B cell (primary cell): ENCODE measurements around the gene PLEKHH3. TPM values are rescaled to one million over a fixed set of nuclear protein-coding genes. Genes with fewer than 3 reads are reported as not detected.
A peak's percentile ranks its signal among the peaks of the same experiment; 100 is the strongest.

Source experiments
- ATAC-seq: fragments of 200-7000 bp; cut with Tn5 transposase; one replicate; pipeline ENCODE4 v1.10.0; 2021; ENCODE audit warnings: low read depth, mild to moderate bottlenecking, moderate number of reproducible peaks, moderate library complexity
- CTCF ChIA-PET: fragments of 350-600 bp; sonication (Branson Sonifier 250); formaldehyde crosslinking; loops from one replicate; lab custom pipeline; 2021; ENCODE audit warnings: antibody characterized with exemption, inconsistent platforms; lab: Charles Lee
- POLR2A ChIA-PET: fragments of 350-600 bp; sonication (Branson Sonifier 250); formaldehyde crosslinking; loops from one replicate; lab custom pipeline; 2021; ENCODE audit warnings: antibody characterized with exemption; lab: Charles Lee
- DNase-seq: peaks from one replicate; pipeline ENCODE4 v3.0.0; 2013
- H2AFZ ChIP-seq: 2 replicates; pipeline ENCODE4 v1.6.1; 2012; ENCODE audit warnings: mild to moderate bottlenecking, low read depth, low read length; ENCODE audit not compliant: insufficient read depth, poor library complexity, severe bottlenecking
- H3K27ac ChIP-seq, 2 donors: 1 replicate in 1 of 2; 2 replicates in 1 of 2; pipeline ENCODE4 v1.5.1; 2012 to 2013; ENCODE audit warnings: low read length in 2 of 2, mild to moderate bottlenecking in 2 of 2, moderate library complexity in 1 of 2
- H3K27me3 ChIP-seq, 4 experiments: fragments of 200-600 bp in 1 of 4; sonication (generic) in 1 of 4; replicated peaks in 1 of 4; 1 replicate in 2 of 4; 2 replicates in 2 of 4; pipeline versions ENCODE4 v1.6.1 to v1.7.0; 2013 to 2016; ENCODE audit warnings: low read length in 3 of 4, mild to moderate bottlenecking in 2 of 4, mixed read lengths in 1 of 4, moderate library complexity in 1 of 4; ENCODE audit not compliant: insufficient read depth in 4 of 4, control insufficient read depth in 3 of 4; ENCODE audit errors: control extremely low read depth in 1 of 4
- H3K36me3 ChIP-seq, 2 experiments: replicated peaks in 1 of 2; 1 replicate in 1 of 2; 2 replicates in 1 of 2; pipeline versions ENCODE4 v1.6.1 to v1.7.1; 2013; ENCODE audit warnings: low read length in 1 of 2; ENCODE audit not compliant: insufficient read depth in 2 of 2, control insufficient read depth in 1 of 2; ENCODE audit errors: control extremely low read depth in 1 of 2, extremely low read depth in 1 of 2
- H3K4me1 ChIP-seq, 2 donors: fragments of 200-600 bp in 1 of 2; sonication (generic) in 1 of 2; 1 replicate in 1 of 2; 2 replicates in 1 of 2; pipeline versions ENCODE4 v1.5.1 to v1.6.1; 2013 to 2017; ENCODE audit warnings: low read length in 2 of 2; ENCODE audit not compliant: control insufficient read depth in 2 of 2, insufficient read depth in 2 of 2
- H3K4me2 ChIP-seq: replicated peaks from 2 replicates; pipeline ENCODE3; 2012; ENCODE audit warnings: mild to moderate bottlenecking, low read depth, low read length; ENCODE audit not compliant: poor library complexity, severe bottlenecking
- H3K4me3 ChIP-seq, 5 experiments: fragments of 200-600 bp in 1 of 5; sonication (generic) in 1 of 5; 1 replicate in 3 of 5; 2 replicates in 2 of 5; pipeline versions ENCODE4 v1.5.1 to v1.7.0; 2011 to 2016; ENCODE audit warnings: low read length in 4 of 5, mild to moderate bottlenecking in 4 of 5, low read depth in 2 of 5, control low read depth in 1 of 5, moderate library complexity in 1 of 5; ENCODE audit not compliant: insufficient read depth in 1 of 5; ENCODE audit errors: control extremely low read depth in 1 of 5, extremely low read depth in 1 of 5
- H3K79me2 ChIP-seq: fragments of 200-600 bp; sonication (generic); one replicate; pipeline ENCODE4 v1.6.0; 2016; ENCODE audit warnings: low read length; ENCODE audit not compliant: control insufficient read depth, insufficient read depth
- H3K9ac ChIP-seq: fragments of 200-600 bp; sonication (generic); 2 replicates; pipeline ENCODE4 v1.6.1; 2017; ENCODE audit warnings: mild to moderate bottlenecking, low read length, moderate library complexity
- H3K9me3 ChIP-seq, 3 donors: one replicate each; pipeline versions ENCODE4 v1.6.1 to v1.7.1; 2013; ENCODE audit warnings: low read length in 2 of 3; ENCODE audit not compliant: control insufficient read depth in 2 of 3, insufficient read depth in 1 of 3; ENCODE audit errors: control extremely low read depth in 1 of 3
- H4K20me1 ChIP-seq: 2 replicates; pipeline ENCODE4 v1.6.0; 2012; ENCODE audit warnings: mild to moderate bottlenecking, low read length; ENCODE audit not compliant: insufficient read depth, control insufficient read depth, poor library complexity, severe bottlenecking
- H3K27ac Mint-ChIP-seq: one replicate; pipeline ENCODE4 v1.8.0; 2021; ENCODE audit warnings: mixed read lengths
- H3K27me3 Mint-ChIP-seq: one replicate; pipeline ENCODE4 v1.8.0; 2021; ENCODE audit warnings: mixed read lengths
- H3K4me1 Mint-ChIP-seq: one replicate; pipeline ENCODE4 v1.8.0; 2021; ENCODE audit warnings: mixed read lengths
- H3K4me3 Mint-ChIP-seq: one replicate; pipeline ENCODE4 v1.8.0; 2021; ENCODE audit warnings: mixed read lengths
- H3K9me3 Mint-ChIP-seq: one replicate; pipeline ENCODE4 v1.8.0; 2022; ENCODE audit warnings: mixed read lengths; ENCODE audit not compliant: insufficient read depth
- CTCF ChIP-seq: fragments of 200-600 bp; IDR thresholded peaks from one replicate; pipeline ENCODE4 v1.8.0; 2022; ENCODE audit warnings: antibody characterized with exemption, mild to moderate bottlenecking
- EZH2 ChIP-seq: IDR thresholded peaks from 2 replicates; pipeline ENCODE4 v1.6.1; 2012; ENCODE audit warnings: borderline replicate concordance, low read depth, mild to moderate bottlenecking, moderate library complexity, low read length; ENCODE audit not compliant: insufficient read depth, poor library complexity, severe bottlenecking
- WGBS: methylation state at CpG from one replicate; pipeline ENCODE4 v1.1.5; 2013; ENCODE audit warnings: missing lambda C conversion rate; ENCODE audit not compliant: insufficient coverage; 5-methylcytosine and 5-hydroxymethylcytosine counted together
- intact Hi-C: fragments of 100-400 bp; cut with micrococcal nuclease; formaldehyde crosslinking; loops from one replicate; pipeline ENCODE4 v1.10.0; 2022
- polyA plus RNA-seq: library from polyadenylated mRNA; depleted of rRNA; stranded (reverse); fragments of >200 nt; gene quantifications from 2 replicates; pipeline ENCODE4 v1.2.3, GENCODE V29; 2012
- total RNA-seq, 2 donors: library from RNA; stranded (reverse); fragments of 120-200 nt in 1 of 2; gene quantifications; 1 replicate in 1 of 2; 2 replicates in 1 of 2; pipeline versions ENCODE4 v1.2.3 to v1.2.4, GENCODE V29; 2013 to 2022

PLEKHH3 gene
- total and polyA plus RNA-seq, 2 donors (not counting 1 experiment from before 2014, with no cell fraction given): 0.44 to 0.67 TPM

- Histone ChIP-seq H4K20me1 (no peaks in the 10 kb centered on the region), H3K4me3 (no peak overlapping the region), H3K27ac (no peak overlapping the region), H2AFZ (no peak overlapping the region), H3K36me3 (peaks cover 0 to 45% of the 10 kb centered on the region in 2 experiments), H3K27me3 (no peaks in the 10 kb centered on the region), H3K4me2 (peak overlapping the region; percentile 31), H3K4me1 (peaks cover 33 to 63% of the 10 kb centered on the region in 2 donors), H3K9ac (no peak overlapping the region), H3K79me2 (peaks cover 5% of the 10 kb centered on the region), H3K9me3 (no peaks in the 10 kb centered on the region)
- CTCF ChIA-PET: interaction anchor here (1.0 to 1.7 kb wide), 3 partner anchors 61 to 124 kb away, joined by 3 to 6 read pairs (median 4); partner anchors contain the start of gene PSMC3IP
- H3K27ac Mint-ChIP-seq: peak overlapping the region; percentile 77
- POLR2A ChIA-PET: no interaction called here
- peak; percentile 41 for ATAC-seq
- WGBS: 64% methylated on average over 11 of the region's 11 CpGs
- H3K4me3 Mint-ChIP-seq: peak overlapping the region; percentile 62
- DNase-seq: peak; percentile 70
- TF ChIP-seq EZH2: no peak
- TF ChIP-seq CTCF: no peak
- peaks cover 45% of the 10 kb centered on the region for H3K4me1 Mint-ChIP-seq
- no peaks in the 10 kb centered on the region for H3K27me3 Mint-ChIP-seq
- no peaks in the 10 kb centered on the region for H3K9me3 Mint-ChIP-seq
- intact Hi-C loops: no loop called here
Measured at GRCh38 chr17:42702446-42702845, 25.7 kb upstream of the PLEKHH3 start.

GRCh38 chr17:42700586-42701289 is 23.9 kb upstream of the PLEKHH3 start:
- Histone ChIP-seq H3K9me3 (no peaks in the 10 kb centered on the region), H2AFZ (no peak overlapping the region), H3K4me1 (peaks cover 21 to 46% of the 10 kb centered on the region in 2 donors), H3K9ac (no peak overlapping the region), H4K20me1 (no peaks in the 10 kb centered on the region), H3K27me3 (no peaks in the 10 kb centered on the region), H3K27ac (no peak overlapping the region), H3K36me3 (peaks cover 0 to 40% of the 10 kb centered on the region in 2 experiments), H3K4me2 (no peak overlapping the region), H3K4me3 (no peak overlapping the region), H3K79me2 (peaks cover 5% of the 10 kb centered on the region)
- 98% methylated on average over 6 of the region's 10 CpGs for WGBS
- intact Hi-C loops: no loop called here
- H3K27ac Mint-ChIP-seq: no peak overlapping the region
- TF ChIP-seq EZH2 (no peak), CTCF (no peak)
- ChIA-PET CTCF (interaction anchor here (0.6 kb wide), 2 partner anchors 160 to 396 kb away, joined by 3 read pairs; no protein-coding TSS in a partner anchor), POLR2A (interaction anchor here (0.5 kb wide), 1 partner anchor 60 kb away, joined by 11 read pairs; no protein-coding TSS in a partner anchor)
- H3K4me3 Mint-ChIP-seq: no peak overlapping the region
- DNase-seq: no peak
- no peaks in the 10 kb centered on the region for H3K27me3 Mint-ChIP-seq
- no peaks in the 10 kb centered on the region for H3K9me3 Mint-ChIP-seq
- no peak for ATAC-seq
- H3K4me1 Mint-ChIP-seq: peaks cover 36% of the 10 kb centered on the region
